Loucy (cell line): ENCODE data around the gene NR3C2.

Experiments used
- EZH2phosphoT487 ChIP-seq: fragments of 200-600 bp; IDR thresholded peaks from 2 replicates; pipeline ENCODE4 v1.6.1; 2018; ENCODE audit warnings: antibody characterized with exemption, mild to moderate bottlenecking, moderate library complexity, borderline replicate concordance
- TF ChIP-seq, protein P1 (sequence below): fragments of 200-600 bp; sonication (generic); conservative IDR thresholded peaks from 2 replicates; pipeline ENCODE4 v1.5.1; 2014; ENCODE audit warnings: mild to moderate bottlenecking, antibody characterized with exemption, low read length

DNA sequence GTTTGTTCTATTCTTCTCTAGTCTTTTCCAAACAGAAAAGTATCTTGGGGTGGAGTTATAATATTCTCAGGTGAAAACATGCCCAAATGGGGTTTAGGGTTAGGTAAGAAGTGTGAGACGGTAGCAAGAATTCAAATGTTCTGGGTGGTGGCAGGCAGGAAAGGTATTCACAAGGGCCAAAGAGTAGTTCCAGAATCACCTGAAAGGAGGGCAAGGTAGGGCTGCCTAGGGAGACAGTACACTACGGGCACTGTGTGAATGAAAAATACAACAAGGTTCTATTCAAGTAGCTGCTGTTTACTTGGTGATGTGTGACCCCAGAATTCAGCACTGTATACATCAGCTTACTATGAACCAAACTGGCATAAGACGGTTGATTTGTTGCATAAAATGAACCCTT is 51.9 kb downstream of the NR3C2 start:
- TF ChIP-seq, protein P1, sequence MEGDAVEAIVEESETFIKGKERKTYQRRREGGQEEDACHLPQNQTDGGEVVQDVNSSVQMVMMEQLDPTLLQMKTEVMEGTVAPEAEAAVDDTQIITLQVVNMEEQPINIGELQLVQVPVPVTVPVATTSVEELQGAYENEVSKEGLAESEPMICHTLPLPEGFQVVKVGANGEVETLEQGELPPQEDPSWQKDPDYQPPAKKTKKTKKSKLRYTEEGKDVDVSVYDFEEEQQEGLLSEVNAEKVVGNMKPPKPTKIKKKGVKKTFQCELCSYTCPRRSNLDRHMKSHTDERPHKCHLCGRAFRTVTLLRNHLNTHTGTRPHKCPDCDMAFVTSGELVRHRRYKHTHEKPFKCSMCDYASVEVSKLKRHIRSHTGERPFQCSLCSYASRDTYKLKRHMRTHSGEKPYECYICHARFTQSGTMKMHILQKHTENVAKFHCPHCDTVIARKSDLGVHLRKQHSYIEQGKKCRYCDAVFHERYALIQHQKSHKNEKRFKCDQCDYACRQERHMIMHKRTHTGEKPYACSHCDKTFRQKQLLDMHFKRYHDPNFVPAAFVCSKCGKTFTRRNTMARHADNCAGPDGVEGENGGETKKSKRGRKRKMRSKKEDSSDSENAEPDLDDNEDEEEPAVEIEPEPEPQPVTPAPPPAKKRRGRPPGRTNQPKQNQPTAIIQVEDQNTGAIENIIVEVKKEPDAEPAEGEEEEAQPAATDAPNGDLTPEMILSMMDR = no peak
- no peak for TF ChIP-seq EZH2phosphoT487
